HG03066 (cell line): ENCODE data around the gene PREPL.
"Not testable (repeated sequence)": the region's sequence is repeated elsewhere in the genome, so short reads cannot be mapped to it uniquely, and the experiment has no call there.

Experiments
- ATAC-seq: cut with Tn5 transposase; IDR thresholded peaks from one replicate; pipeline ENCODE4 v1.9.1; 2021; ENCODE audit warnings: low read depth; ENCODE audit not compliant: unreplicated experiment

The PREPL gene

GRCh38 chr2:44349506-44349905 is 11.8 kb downstream of the PREPL start:
- no peak for ATAC-seq

- ATAC-seq, result no peak
These were observed 12.9 kb downstream of the PREPL start for GRCh38 chr2:44348400-44348799.

GRCh38 chr2:44347526-44347925 is 13.8 kb downstream of the PREPL start:
- ATAC-seq, result no peak

DNA sequence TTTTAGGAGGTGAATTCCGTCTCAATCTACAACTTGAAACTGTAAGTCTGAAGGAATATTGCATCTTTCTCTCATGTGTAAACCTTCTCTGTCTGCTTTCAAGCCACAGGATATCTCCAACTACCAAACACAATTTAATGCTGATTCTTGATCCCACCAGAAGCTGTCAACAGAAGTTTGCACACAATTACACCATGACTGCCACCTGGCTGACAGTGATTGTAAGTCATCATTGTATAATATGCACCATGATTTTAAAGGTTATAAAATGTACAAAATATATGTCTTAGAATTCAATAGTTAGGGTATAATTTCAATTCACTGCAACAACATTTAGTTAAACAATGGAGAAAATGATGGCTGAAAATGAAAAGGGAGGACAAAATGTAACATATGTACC is 18.4 kb downstream of the PREPL start:
- no peak for ATAC-seq

DNA sequence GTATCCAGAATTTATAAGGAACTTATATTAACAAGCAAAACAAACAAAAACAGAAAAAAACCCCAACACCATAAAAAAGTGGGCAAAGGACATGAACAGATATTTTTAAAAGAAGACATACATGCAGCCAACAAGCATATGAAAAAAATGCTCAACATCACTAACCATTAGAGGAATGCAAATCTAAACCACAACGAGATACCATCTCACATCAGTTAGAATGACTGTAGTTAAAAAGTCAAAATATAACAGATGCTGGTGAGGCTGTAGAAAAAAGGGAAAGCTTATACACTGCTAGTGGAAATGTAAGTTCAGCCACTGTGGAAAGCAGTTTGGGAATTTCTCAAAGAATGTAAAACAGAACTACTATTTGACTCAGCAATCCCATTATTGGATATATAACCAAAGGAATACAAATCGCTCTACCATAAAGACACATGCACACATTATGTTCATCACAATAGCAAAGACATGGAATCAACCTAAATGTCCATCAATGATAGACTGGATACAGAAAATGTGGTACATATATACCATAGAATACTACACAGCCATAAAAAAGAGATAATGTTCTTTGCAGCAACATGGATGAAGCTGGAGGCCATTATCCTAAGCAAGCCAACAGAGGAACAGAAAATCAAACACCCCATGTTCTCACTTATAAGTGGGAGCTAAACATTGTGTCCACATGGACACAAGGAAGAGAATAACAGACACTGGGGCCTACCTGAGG is 25.3 kb downstream of the PREPL start:
- no peak for ATAC-seq

DNA sequence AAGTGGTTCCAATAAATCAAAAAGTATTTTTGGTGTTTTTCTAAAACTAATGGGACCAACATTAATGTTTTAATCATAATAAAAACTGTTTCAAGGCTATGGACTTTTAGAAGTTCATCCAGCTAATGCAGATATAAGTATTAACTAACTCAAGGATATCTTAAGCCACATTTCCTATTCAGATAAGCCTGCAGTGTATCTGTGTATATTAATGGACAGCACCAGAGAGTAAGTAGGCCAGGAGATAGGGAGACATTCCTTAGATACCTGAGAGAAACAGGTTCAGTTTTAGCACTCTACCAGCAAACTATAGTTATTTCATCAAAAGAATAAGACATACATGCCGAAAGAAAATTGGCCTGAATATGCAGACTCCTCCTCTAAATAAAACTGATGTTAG is 27.3 kb downstream of the PREPL start:
- ATAC-seq, result no peak

- no peak for ATAC-seq
These were observed 30.5 kb downstream of the PREPL start for GRCh38 chr2:44330801-44331200.

DNA sequence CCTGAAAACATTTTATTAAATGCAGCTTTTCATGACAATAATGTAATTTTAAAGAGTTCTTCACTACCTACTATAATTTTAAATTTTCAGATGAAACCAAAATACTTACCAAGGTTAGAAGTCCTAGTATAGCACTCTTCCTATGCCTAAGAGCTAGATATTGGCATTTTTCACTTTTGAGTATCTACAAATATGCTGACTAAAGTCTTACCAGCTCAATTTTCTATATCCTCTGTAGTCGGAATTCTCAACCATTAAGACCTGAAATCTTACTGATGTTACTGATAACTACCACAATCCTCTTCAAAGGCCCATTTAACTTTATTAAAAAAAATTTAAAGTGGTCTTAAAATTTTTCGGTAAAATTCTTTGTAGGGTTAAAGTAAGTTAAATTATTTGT is 32.0 kb downstream of the PREPL start:
- no peak for ATAC-seq

GRCh38 chr2:44328750-44329149 is 32.5 kb downstream of the PREPL start:
- ATAC-seq, result no peak

- no peak for ATAC-seq
These were observed 34.6 kb downstream of the PREPL start for GRCh38 chr2:44326548-44327264.

GRCh38 chr2:44325897-44326296 is 35.4 kb downstream of the PREPL start:
- ATAC-seq, result no peak

GRCh38 chr2:44324971-44325426 is 36.3 kb downstream of the PREPL start:
- no peak for ATAC-seq

DNA sequence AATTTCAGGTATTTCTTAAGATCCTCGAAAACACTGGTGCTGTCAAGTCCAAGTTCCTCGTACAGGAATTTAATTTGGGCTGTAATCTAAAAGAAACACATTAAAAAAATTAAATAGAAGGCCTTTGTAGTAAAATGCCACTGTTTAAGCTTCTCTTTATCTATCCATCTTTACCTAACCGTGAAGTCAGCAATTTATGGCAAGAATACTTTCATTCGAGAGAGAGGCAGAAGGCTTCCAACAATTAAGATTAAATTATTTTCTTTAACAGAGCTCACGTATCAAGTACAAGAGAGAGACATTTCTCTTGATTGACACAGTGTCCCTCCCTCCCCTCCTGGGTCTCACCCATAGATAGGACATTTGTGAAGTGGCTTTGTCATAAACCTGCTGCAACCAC is 39.9 kb downstream of the PREPL start:
- no peak for ATAC-seq

GRCh38 chr2:44320832-44321231 is 40.5 kb downstream of the PREPL start:
- no peak for ATAC-seq

DNA sequence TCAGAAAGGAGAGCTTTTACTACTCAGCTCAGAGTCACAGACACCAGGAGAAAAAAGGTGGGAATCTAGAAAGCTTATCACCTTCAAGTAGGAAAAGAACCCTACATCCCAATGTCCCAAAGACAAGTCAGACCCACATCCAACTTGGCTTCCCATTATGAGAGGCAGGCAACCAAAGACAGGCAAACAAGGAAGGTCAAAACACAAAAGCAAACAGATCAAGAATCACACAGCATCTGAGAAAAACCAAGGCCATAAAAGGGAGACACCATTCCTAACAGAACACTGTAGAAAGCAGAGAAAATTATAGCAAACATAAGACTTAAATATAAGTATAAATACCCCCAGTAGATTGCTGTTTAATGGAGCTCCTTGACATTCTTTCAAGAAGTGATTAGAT is 45.3 kb downstream of the PREPL start:
- ATAC-seq, result no peak

DNA sequence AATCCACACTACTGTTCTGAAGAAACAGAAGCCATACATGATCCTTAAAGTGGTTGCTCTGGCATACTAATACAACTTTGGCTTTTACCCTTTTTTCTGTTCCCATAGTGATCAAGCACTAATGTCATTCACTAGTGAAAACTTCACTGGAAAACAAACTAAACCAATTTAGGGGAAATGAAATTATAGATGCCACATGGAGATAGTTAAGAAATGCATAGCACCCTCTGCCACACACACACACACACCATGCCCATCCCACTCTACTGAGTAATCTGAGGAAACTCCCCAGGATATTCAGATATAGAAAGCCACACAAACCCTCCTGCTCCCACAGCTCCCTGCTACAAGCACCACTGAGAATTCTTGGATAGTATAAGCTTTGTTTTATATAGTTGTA is 46.9 kb downstream of the PREPL start:
- no peak for ATAC-seq

- no peak for ATAC-seq
These were observed 51.0 kb downstream of the PREPL start for GRCh38 chr2:44310287-44310686.

DNA sequence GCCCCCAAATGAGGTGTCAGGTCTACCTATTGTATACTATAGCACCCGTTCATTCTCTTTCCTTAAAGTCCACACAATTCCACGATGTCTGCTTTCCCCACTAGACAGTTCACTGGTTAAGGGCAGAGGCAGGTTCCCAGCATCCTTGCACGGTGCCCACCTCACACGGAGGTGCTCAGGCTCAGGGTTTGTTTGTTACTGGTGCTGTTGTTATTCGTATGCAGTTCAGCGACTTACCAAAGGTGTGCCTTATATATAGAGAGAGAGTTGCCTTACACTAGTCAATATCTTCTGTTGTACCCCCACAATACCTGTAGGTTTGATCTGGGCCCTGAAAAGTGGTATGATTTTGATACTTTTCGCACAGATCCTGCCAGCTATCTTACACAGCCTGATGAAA is 55.4 kb downstream of the PREPL start:
- no peak for ATAC-seq

GRCh38 chr2:44304258-44304657 is 57.0 kb downstream of the PREPL start:
- ATAC-seq, result no peak

GRCh38 chr2:44303766-44304165 is 57.5 kb downstream of the PREPL start:
- not testable (repeated sequence) for ATAC-seq

DNA sequence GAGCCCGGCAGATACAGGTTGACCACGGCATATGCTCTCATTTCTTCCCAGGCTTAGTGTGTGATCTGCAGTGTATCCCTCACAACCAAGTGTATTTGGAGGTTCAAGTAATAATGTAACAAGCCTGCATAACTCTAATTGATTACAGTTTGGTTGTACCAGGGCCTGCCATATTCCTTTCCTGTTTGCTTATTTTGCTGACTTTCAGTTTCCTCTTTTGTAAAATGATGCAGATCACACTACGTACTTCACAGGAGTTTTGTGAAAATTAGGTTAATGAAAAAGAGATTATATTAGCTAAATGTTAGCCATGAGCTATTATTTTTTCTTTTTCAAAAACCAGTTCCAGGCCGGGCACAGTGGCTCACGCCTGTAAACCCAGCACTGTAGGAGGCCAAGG is 60.2 kb downstream of the PREPL start:
- no peak for ATAC-seq

GRCh38 chr2:44299635-44300034 is 61.7 kb downstream of the PREPL start:
- no peak for ATAC-seq
